Keratinocyte (primary cell): ENCODE results near the gene ZNF229. TPM values are rescaled to one million over a fixed set of nuclear protein-coding genes. Genes with fewer than 3 reads are reported as not detected.
"Not testable (repeated sequence)": the region's sequence is repeated elsewhere in the genome, so short reads cannot be mapped to it uniquely, and the experiment has no call there.

Source experiments
- DNase-seq: peaks from one replicate; pipeline ENCODE4 v3.0.0-alpha.2; 2011; ENCODE audit warnings: low read depth, missing footprints, low spot score
- FAIRE-seq: peaks from 2 replicates; lab custom pipeline; 2011; peaks lifted over from hg19 to GRCh38; lab: Jason Lieb, UNC
- H2AFZ ChIP-seq: 2 replicates; pipeline ENCODE4 v1.6.0; 2012; ENCODE audit warnings: low read length, control low read depth, inconsistent platforms; ENCODE audit not compliant: control insufficient read depth
- H3K27ac ChIP-seq: 2 replicates; pipeline ENCODE4 v1.5.1; 2011; ENCODE audit warnings: low read length; ENCODE audit not compliant: control insufficient read depth, insufficient read depth
- H3K27me3 ChIP-seq: 3 replicates; pipeline ENCODE4 v1.6.0; 2011; ENCODE audit warnings: low read length; ENCODE audit not compliant: control insufficient read depth, insufficient read depth; ENCODE audit errors: extremely low read depth
- H3K36me3 ChIP-seq, 2 experiments: 2 replicates in 1 of 2; 3 replicates in 1 of 2; pipeline ENCODE4 v1.5.1; 2011; ENCODE audit warnings: low read length in 2 of 2, mild to moderate bottlenecking in 1 of 2; ENCODE audit not compliant: control insufficient read depth in 2 of 2, insufficient read depth in 2 of 2; ENCODE audit errors: extremely low read depth in 1 of 2
- H3K4me1 ChIP-seq: 3 replicates; pipeline ENCODE4 v1.5.1; 2011; ENCODE audit warnings: low read length; ENCODE audit not compliant: control insufficient read depth, insufficient read depth; ENCODE audit errors: extremely low read depth
- H3K4me2 ChIP-seq: 3 replicates; pipeline ENCODE4 v1.6.0; 2011; ENCODE audit warnings: low read depth, low read length; ENCODE audit not compliant: control insufficient read depth, insufficient read depth; ENCODE audit errors: extremely low read depth
- H3K4me3 ChIP-seq, 3 experiments: fragments of 200-600 bp in 1 of 3; sonication (generic) in 1 of 3; 2 replicates in 2 of 3; 3 replicates in 1 of 3; pipeline ENCODE4 v1.5.1; 2011 to 2016; ENCODE audit warnings: low read length in 3 of 3, mild to moderate bottlenecking in 3 of 3, control low read depth in 2 of 3, inconsistent platforms in 1 of 3, low read depth in 1 of 3, mixed read lengths in 1 of 3, mixed run types in 1 of 3, moderate library complexity in 1 of 3; ENCODE audit not compliant: control insufficient read depth in 2 of 3, insufficient read depth in 2 of 3; ENCODE audit errors: extremely low read depth in 1 of 3
- H3K79me2 ChIP-seq: 2 replicates; pipeline ENCODE4 v1.6.0; 2012; ENCODE audit warnings: low read length; ENCODE audit not compliant: control insufficient read depth, insufficient read depth
- H3K9ac ChIP-seq: 3 replicates; pipeline ENCODE4 v1.6.0; 2011; ENCODE audit warnings: low read length; ENCODE audit not compliant: control insufficient read depth, insufficient read depth; ENCODE audit errors: extremely low read depth
- H3K9me1 ChIP-seq: 3 replicates; pipeline ENCODE4 v1.6.0; 2011; ENCODE audit warnings: low read length; ENCODE audit not compliant: control insufficient read depth, insufficient read depth; ENCODE audit errors: extremely low read depth
- H3K9me3 ChIP-seq: 2 replicates; pipeline ENCODE4 v1.5.1; 2012; ENCODE audit warnings: low read depth, low read length; ENCODE audit not compliant: control insufficient read depth
- H4K20me1 ChIP-seq: 3 replicates; pipeline ENCODE4 v1.6.0; 2011; ENCODE audit warnings: low read length; ENCODE audit not compliant: control insufficient read depth, insufficient read depth; ENCODE audit errors: extremely low read depth
- CTCF ChIP-seq, 3 experiments: IDR thresholded peaks in 1 of 3; conservative IDR thresholded peaks in 1 of 3; optimal IDR thresholded peaks in 1 of 3; 2 replicates in 2 of 3; 3 replicates in 1 of 3; pipeline versions ENCODE3 to v1.5.1; 2011; ENCODE audit warnings: low read length in 3 of 3, mild to moderate bottlenecking in 3 of 3, moderate library complexity in 2 of 3, control low read depth in 1 of 3, inconsistent platforms in 1 of 3; ENCODE audit not compliant: insufficient read depth in 2 of 3; ENCODE audit errors: extremely low read depth in 1 of 3
- EZH2 ChIP-seq: IDR thresholded peaks from one replicate; pipeline ENCODE4 v1.6.1; 2012; ENCODE audit warnings: inconsistent platforms, mild to moderate bottlenecking, low read length, moderate library complexity
- dilution Hi-C: fragments of 300-500 bp; cut with MboI; formaldehyde crosslinking; loops from one replicate; pipeline ENCODE4 v1.7.0; 2020; ENCODE audit warnings: low sequenced_read_pairs; ENCODE audit not compliant: extremely low pct_ligation_motif_present
- polyA plus RNA-seq, 5 experiments: library from polyadenylated mRNA; depleted of rRNA in 3 of 5; stranded (reverse) in 3 of 5; stranded (forward) in 1 of 5; unstranded in 1 of 5; fragments of >200 nt; gene quantifications; 1 replicate in 1 of 5; 2 replicates in 3 of 5; 3 replicates in 1 of 5; pipeline versions ENCODE4 v1.2.1 to v1.2.3, GENCODE V29; 2011 to 2012; ENCODE audit warnings: missing spikeins in 2 of 5, low read depth in 1 of 5, low replicate concordance in 1 of 5

The ZNF229 gene
- polyA plus RNA-seq, 1 donor (not counting 4 experiments of a cell fraction or from before 2014, with no cell fraction given) = 5.9 TPM

- peak within 1 kb of the TSS; percentile 42 for H3K9ac ChIP-seq
- H4K20me1 ChIP-seq = no peaks in the 10 kb centered on the region
- no peaks in the 10 kb centered on the region for H3K36me3 ChIP-seq
- DNase-seq = peak; percentile 91
- H3K9me1 ChIP-seq = no peaks in the 10 kb centered on the region
- peak within 1 kb of the TSS; percentile 91 for H2AFZ ChIP-seq
- FAIRE-seq = peak; percentile 80
- H3K4me2 ChIP-seq = peak within 1 kb of the TSS; percentile 68
- no peaks in the 10 kb centered on the region for H3K79me2 ChIP-seq
- no peaks in the 10 kb centered on the region for H3K4me1 ChIP-seq
- no peaks in the 10 kb centered on the region for H3K27me3 ChIP-seq
- H3K4me3 ChIP-seq = peak within 1 kb of the TSS; percentile 38 to 80 (median 58)
- no peak within 1 kb of the TSS for H3K27ac ChIP-seq
- no peaks in the 10 kb centered on the region for H3K9me3 ChIP-seq
- dilution Hi-C loops = no loop called here
- TF ChIP-seq EZH2 (no peak), CTCF (optimal IDR thresholded peaks at IDR 0.05 in 1 of 3, IDR thresholded peaks at IDR 0.05 in 1 of 3, conservative IDR thresholded peaks at IDR 0.05 in 1 of 3; ENCODE audit: extremely low read depth in 1 of 3, insufficient read depth in 2 of 3, low read length in 3 of 3) (no peak)
These were observed 46.8 kb downstream of the ZNF229 start, which contains the start of gene ZNF285 for GRCh38 chr19:44401139-44402115. Gene ZNF285 (minus strand): TSS chr19:44401608. CDS start chr19:44397213, 4,395 bp downstream.

GRCh38 chr19:44389268-44389667, 59.0 kb downstream of the ZNF229 start:
- H3K27ac ChIP-seq, dilution Hi-C loops, FAIRE-seq, H2AFZ ChIP-seq, H3K4me1 ChIP-seq, H3K36me3 ChIP-seq, H3K4me3 ChIP-seq, H4K20me1 ChIP-seq, H3K9me1 ChIP-seq, H3K9ac ChIP-seq, H3K79me2 ChIP-seq, H3K4me2 ChIP-seq, H3K9me3 ChIP-seq, DNase-seq, H3K27me3 ChIP-seq: not testable (repeated sequence)

Other genes starting within 250 kb of the ZNF229 start
- 6.1 to 7.7 TPM (median 6.5 TPM) in 3 replicates for gene ZNF227, start 235.9 kb downstream of the ZNF229 start, polyA plus RNA-seq
- gene ZNF233, start 188.6 kb downstream of the ZNF229 start, polyA plus RNA-seq = 0.09 to 0.19 TPM (median 0.11 TPM) in 3 replicates
- 3.7 to 6.1 TPM (median 5.7 TPM) in 3 replicates for gene ZNF235, start 143.4 kb downstream of the ZNF229 start, polyA plus RNA-seq
- 1.9 to 4.6 TPM (median 4.0 TPM) in 3 replicates for gene ZNF112, start 91.8 kb downstream of the ZNF229 start, polyA plus RNA-seq
- 1.1 to 1.7 TPM (median 1.6 TPM) in 3 replicates for gene ZNF285, start 46.9 kb downstream of the ZNF229 start, polyA plus RNA-seq
- 1.1 to 2.6 TPM (median 1.4 TPM) in 3 replicates for gene ZNF180, start 52.0 kb upstream of the ZNF229 start, polyA plus RNA-seq
- gene CEACAM20, start 81.2 kb upstream of the ZNF229 start, polyA plus RNA-seq = not detected in 3 replicates
- 0.06 to 0.07 TPM in 2 of 3 replicates, not detected in the other for gene IGSF23, start 165.1 kb upstream of the ZNF229 start, polyA plus RNA-seq
- 48.1 to 80.4 TPM (median 65.6 TPM) in 3 replicates for gene PVR, start 195.4 kb upstream of the ZNF229 start, polyA plus RNA-seq
- gene CEACAM19, start 223.0 kb upstream of the ZNF229 start, polyA plus RNA-seq = 2.4 to 7.1 TPM (median 3.7 TPM) in 3 replicates